H54 (cell line): Measurements from ENCODE around the gene TMEM181.
"Not testable (repeated sequence)": the region's sequence is repeated elsewhere in the genome, so short reads cannot be mapped to it uniquely, and the experiment has no call there.

ENCODE experiments used
- DNase-seq: peaks from one replicate; pipeline ENCODE4 v3.0.0; 2011; ENCODE audit warnings: low spot score, mixed read lengths; ENCODE audit not compliant: insufficient read length
- FAIRE-seq: peaks from 3 replicates; lab custom pipeline; 2011; peaks lifted over from hg19 to GRCh38; lab: Jason Lieb, UNC
- POLR2A ChIP-seq: IDR thresholded peaks from 2 replicates; pipeline ENCODE4 v1.6.1; 2011; ENCODE audit warnings: low read depth, mild to moderate bottlenecking, low read length

TMEM181 gene

GRCh38 chr6:158674342-158675131 lies 114.6 kb downstream of the TMEM181 start:
- DNase-seq (no peak), FAIRE-seq (no peak)
- TF ChIP-seq POLR2A, result no peak

GRCh38 chr6:158677094-158677493 lies 117.2 kb downstream of the TMEM181 start:
- not testable (repeated sequence) for FAIRE-seq, DNase-seq

GRCh38 chr6:158677906-158678578 lies 118.2 kb downstream of the TMEM181 start:
- no peak for DNase-seq
- FAIRE-seq, result no peak
- TF ChIP-seq POLR2A, result no peak

GRCh38 chr6:158680015-158680414 lies 120.1 kb downstream of the TMEM181 start:
- FAIRE-seq, result no peak
- no peak for DNase-seq
- TF ChIP-seq POLR2A, result no peak

GRCh38 chr6:158680481-158680880 lies 120.6 kb downstream of the TMEM181 start:
- DNase-seq (no peak), FAIRE-seq (no peak)
- no peak for TF ChIP-seq POLR2A

- DNase-seq, result no peak
- TF ChIP-seq POLR2A, result no peak
- no peak for FAIRE-seq
These were observed 124.4 kb downstream of the TMEM181 start for GRCh38 chr6:158684311-158684710.

- FAIRE-seq, result no peak
- TF ChIP-seq POLR2A, result no peak
- DNase-seq, result no peak
These were observed 124.9 kb downstream of the TMEM181 start for GRCh38 chr6:158684745-158685324.
